NCI-H82 treated with DMSO at 0.1 percent for 48 hours (cell line): Measurements from ENCODE around the gene MRGPRF.

Experiments used
- DNase-seq: peaks from one replicate; lab custom pipeline; 2025; ENCODE audit not compliant: unreplicated experiment; lab: John Stamatoyannopoulos, UW

MRGPRF gene

GRCh38 chr11:69050592-69051380, 37.7 kb upstream of the MRGPRF start:
- no peak for DNase-seq

DNA sequence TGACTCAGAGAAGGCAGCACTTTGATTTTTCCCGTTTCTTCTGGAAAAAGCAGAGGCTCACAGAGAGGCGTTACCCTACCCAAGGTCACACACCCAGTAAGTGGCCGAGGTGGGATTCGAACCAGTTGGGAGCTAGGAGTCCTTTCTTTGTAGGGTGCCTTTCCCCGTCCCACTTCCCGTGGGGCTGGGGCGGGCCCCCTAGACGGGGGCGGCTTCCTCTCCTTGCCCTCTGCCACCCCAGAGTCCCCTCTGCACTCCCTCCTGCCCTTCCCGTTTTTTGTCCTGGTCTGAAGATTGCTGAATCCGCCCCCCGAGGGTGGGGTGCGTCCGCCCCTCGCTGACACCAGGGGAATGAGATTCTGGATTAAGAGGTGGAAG, 36.4 kb upstream of the MRGPRF start:
- DNase-seq = no peak

DNA sequence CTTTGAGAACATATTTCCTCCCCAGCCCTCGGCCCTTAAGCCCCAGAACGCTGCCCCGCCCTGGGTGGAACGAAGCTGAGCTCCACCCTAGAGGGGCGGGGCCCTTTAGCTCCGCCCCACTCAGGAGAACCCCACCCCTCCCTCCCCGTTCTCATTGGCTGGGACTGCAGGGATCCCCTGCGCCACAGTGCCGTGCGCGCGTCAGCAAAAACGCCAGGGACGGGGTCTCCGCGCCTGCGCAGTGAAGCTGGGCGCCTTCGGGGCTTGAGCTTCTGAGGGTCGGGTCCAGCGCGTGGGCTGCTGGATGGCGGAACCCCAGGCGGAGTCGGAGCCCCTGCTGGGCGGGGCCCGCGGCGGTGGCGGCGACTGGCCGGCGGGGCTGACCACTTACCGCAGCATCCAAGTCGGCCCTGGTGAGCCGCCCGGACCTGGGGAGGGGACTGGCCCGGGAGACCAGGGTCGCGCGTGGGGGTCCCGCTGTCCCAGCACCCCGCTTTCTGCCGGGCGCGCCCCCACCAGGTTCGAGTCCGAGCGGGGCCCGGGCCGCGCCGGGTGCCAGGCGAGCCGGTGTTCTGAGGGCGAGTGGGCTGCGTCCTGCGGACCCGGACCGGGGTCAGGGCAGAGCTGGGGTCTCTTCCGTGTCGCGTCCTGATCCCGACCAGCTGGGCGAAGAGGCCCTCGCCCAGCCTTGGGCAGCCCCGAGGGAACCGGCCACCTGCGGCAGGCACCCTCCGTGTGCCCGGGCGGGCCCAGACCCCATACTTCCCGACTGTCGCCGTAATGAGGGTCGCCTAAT, 35.8 kb upstream of the MRGPRF start, which contains the start of gene TPCN2:
Gene TPCN2, plus strand, starts transcription at position 239 of the 796 bp plus-strand sequence. Its CDS starts 66 bp downstream, at position 305.
- peak; percentile 75 for DNase-seq

- no peak for DNase-seq
These were observed 35.1 kb upstream of the MRGPRF start for GRCh38 chr11:69048031-69048693.

DNA sequence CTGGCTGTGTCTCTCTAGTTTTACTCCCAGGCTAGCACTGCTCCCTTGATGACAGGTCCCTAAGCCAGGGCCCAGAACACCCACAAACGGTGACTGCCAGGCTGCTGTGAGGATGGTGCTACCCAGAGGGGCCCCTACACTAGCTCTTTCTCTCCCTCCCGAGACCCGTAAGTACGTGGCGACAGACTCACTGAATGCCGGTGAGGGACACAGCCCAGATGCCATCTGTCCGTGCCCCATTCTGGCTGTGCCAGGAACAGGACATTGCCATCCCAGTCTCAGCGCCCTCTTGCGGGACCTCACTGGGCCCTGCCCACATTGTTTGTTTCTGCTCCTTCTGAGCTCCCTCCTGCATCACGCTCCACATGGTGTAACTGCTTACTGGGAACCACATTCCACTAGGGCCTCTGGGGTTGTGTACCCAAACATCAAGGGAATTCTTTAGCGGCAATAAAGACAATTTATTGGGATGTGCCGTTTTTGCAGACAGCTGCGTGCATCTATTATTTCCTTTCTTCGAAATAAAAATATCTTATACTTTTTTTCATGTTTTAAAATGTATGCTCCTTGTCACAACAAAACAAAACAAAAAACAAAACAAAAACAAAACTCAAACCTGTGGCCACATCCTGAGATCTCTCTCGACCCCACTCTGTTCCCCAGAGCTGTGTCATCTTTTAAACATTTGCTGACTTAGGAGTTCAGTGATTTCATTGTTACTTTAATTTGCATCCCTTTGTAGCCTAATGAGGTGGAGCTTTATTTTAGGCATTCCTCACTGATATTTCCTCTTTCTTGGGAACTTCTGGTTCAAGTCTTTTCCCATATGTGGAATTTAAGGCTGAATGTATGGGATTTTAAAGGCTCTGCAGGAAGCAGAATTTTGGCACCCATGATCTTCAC, 31.3 kb upstream of the MRGPRF start:
- DNase-seq = no peak

DNA sequence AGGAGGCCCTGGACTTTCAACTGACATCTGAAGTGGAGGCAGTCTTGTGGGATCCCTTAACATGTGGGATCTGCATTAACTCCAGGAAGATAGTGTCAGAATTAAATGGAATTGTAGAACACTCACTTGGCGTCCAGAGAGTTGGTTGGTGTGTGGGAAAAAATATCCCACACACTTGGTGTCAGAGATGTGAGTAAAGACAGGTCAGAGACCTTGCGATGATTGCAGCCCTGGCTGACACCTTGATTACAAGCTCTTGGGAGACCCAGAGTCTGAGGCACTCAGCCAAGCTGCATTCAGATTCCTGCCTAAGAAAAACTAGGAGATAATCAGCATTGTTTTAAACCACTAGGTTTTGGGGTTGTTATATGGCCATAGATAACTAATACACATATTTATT, 28.5 kb upstream of the MRGPRF start:
- no peak for DNase-seq

- DNase-seq = no peak
These were observed 27.7 kb upstream of the MRGPRF start for GRCh38 chr11:69040581-69041260.

- no peak for DNase-seq
These were observed 27.0 kb upstream of the MRGPRF start for GRCh38 chr11:69040051-69040450.

GRCh38 chr11:69039501-69039900, 26.5 kb upstream of the MRGPRF start:
- no peak for DNase-seq

- no peak for DNase-seq
These were observed 24.5 kb upstream of the MRGPRF start for GRCh38 chr11:69037544-69037943.

DNA sequence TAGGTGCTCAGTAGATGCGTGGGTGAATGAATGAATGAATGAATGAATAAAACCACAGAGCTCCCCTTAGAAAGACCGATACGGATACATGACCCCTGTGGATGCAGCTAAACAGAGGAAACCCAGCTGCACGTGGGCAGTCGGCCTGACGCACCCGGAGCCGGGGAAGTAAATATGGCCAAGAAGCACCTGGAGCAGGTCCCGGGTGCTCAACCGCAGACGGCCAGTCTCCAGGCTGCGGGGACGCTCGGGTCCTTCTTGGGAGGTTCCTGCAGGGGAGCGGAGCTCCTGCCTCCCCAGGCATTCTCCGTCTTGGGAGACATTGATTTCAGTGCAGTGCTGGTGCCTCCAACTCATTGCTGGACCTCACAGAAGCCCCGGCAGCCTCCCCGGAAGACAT, 24.0 kb upstream of the MRGPRF start:
- no peak for DNase-seq

- DNase-seq = no peak
These were observed 22.9 kb upstream of the MRGPRF start for GRCh38 chr11:69035946-69036340.

DNA sequence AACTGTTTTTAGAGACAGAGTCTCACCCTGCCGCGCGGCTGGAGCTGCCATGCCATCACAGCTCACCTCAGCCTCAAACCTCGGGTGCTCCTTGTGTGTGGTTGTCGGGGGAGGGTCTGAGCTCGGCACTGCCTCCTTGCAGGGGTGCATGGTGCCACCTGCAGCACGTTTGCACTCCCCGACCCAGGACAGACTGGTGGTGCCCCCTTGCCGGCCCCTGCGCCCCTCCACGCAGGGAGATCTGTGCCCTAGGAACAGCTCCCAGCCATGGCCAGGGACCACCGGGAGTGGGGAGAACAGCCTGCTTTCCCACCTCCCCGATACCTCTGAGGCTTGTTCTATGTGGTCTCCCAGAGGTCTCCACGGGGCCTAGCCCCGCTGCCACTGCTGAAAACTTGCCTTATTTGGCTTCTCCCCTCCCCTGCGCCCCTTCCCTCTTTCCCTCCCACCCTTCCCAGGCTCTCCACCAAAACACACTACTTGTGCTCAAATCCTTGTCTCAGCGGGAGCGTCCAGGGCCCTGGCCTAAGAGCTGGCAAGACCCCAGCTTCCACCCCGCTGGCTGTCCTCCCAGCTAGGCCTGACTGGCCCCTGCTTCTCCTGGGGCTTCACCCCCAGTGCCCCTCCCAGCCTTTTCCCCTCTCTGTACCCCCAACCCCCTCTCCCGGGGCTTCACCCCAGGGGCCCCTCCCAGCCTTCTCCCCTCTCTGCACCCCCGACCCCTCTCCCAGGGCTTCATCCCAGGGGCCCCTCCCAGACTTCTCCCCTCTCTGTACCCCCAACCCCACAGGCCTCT, 22.3 kb upstream of the MRGPRF start:
- no peak for DNase-seq

- no peak for DNase-seq
These were observed 21.2 kb upstream of the MRGPRF start for GRCh38 chr11:69034123-69034867.

- no peak for DNase-seq
These were observed 20.4 kb upstream of the MRGPRF start for GRCh38 chr11:69033431-69033830.

- no peak for DNase-seq
These were observed 19.8 kb upstream of the MRGPRF start for GRCh38 chr11:69032833-69033232.

GRCh38 chr11:69030301-69030700, 17.3 kb upstream of the MRGPRF start:
- no peak for DNase-seq

DNA sequence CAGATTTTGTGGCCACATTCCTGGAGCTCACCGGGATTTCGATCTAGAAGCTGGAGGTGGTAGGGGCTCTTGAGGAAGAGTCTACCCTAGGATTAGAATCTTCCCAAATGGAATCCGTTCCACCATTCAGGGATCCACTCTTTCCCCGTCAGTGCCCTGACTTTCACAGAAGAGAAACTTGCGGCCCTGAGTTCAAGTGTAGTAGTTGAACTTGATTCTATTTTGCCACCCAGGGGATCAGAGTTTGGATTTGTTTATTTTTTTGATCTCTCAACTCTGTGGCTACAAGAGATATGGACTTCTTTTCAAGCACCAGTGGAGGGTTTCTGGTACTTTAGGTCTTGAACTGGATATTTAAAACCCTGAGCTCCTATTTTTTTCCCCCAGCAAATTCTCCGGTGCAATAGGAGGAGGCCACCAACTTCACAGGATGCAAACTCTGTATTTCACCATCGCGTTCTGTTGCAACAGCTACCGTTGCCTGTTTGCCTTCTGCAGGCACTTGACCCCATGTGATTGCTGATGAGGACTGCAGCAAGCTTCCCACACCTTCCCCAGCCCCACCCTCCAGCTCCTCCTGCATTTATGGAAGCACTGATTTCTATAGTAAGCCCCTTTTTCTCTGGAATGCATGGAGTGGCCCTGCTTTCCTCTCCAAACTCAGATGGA, 14.8 kb upstream of the MRGPRF start:
- DNase-seq = no peak
